Left lung (tissue), 14 donors: ENCODE measurements around the gene DTNB. TPM values are rescaled to one million over a fixed set of nuclear protein-coding genes. Genes with fewer than 3 reads are reported as not detected.

ENCODE experiments used
- ATAC-seq: fragments of 200-7000 bp; cut with Tn5 transposase; one replicate; pipeline ENCODE4 v1.9.1; 2020; ENCODE audit warnings: moderate library complexity
- DNase-seq, 4 donors: peaks; one replicate each; pipeline ENCODE4 v3.0.0-alpha.2; 2013 to 2020
- H3K27ac ChIP-seq, 2 donors: fragments of 200-600 bp; sonication (generic) in 1 of 2; one replicate each; pipeline versions ENCODE4 v1.5.0 to v1.8.0; 2020 to 2021
- H3K27me3 ChIP-seq, 2 donors: fragments of 200-600 bp; sonication (generic) in 1 of 2; one replicate each; pipeline versions ENCODE4 v1.5.0 to v1.8.0; 2020 to 2021
- H3K36me3 ChIP-seq, 2 donors: fragments of 200-600 bp; sonication (generic) in 1 of 2; one replicate each; pipeline versions ENCODE4 v1.5.0 to v1.8.0; 2020 to 2021
- H3K4me1 ChIP-seq, 2 donors: fragments of 200-600 bp; one replicate each; pipeline ENCODE4 v1.8.0; 2021
- H3K4me3 ChIP-seq, 2 donors: fragments of 200-600 bp; sonication (generic) in 1 of 2; one replicate each; pipeline versions ENCODE4 v1.5.0 to v1.8.0; 2020 to 2021; ENCODE audit warnings: mild to moderate bottlenecking in 1 of 2
- H3K9me3 ChIP-seq, 2 donors: fragments of 200-600 bp; sonication (generic) in 1 of 2; one replicate each; pipeline versions ENCODE4 v1.5.0 to v1.8.0; 2020 to 2021
- intact Hi-C, 2 donors: fragments of 100-400 bp; cut with DNase I; formaldehyde crosslinking; loops; one replicate each; pipeline versions ENCODE4 v1.11.2 to v1.14.2; 2022
- long read RNA-seq, 12 donors: library from polyadenylated mRNA in 2 of 12; unstranded in 2 of 12; transcript quantifications; one replicate each; pipeline ENCODE4 v2.0.0 and lab custom pipeline, GENCODE V29; 2019 to 2026
- polyA plus RNA-seq, 6 donors: library from polyadenylated mRNA; unstranded; fragments of 120-200 nt; gene quantifications; one replicate each; pipeline ENCODE4 v1.2.1, GENCODE V29; 2013; ENCODE audit not compliant: insufficient read length in 6 of 6
- total RNA-seq, 2 donors: library from RNA; stranded (reverse); fragmentation: NEBNext Ultra II Directional; extraction: Animal tissue kit (Norgen Biotek cat#: 25700); gene quantifications; one replicate each; pipeline ENCODE4 v1.2.1, GENCODE V29; 2021
- TF ChIP-seq, protein P1 (sequence below), 2 donors: fragments of 200-600 bp; sonication (generic) in 1 of 2; IDR thresholded peaks; one replicate each; pipeline versions ENCODE4 v1.5.0 to v1.8.0; 2021; ENCODE audit warnings: antibody characterized with exemption in 2 of 2
- donor health status: DM: no; HTN: yes; CAD: no.
- donor health status: DM: no; HTN: no; CAD: no.

DTNB gene
- total RNA-seq (10 to 100 TPM; 17.6 to 25.6 TPM), polyA plus RNA-seq (10 to 100 TPM; 27.7 to 32.5 (median 30.9) TPM)
- long read RNA-seq, donor 1, partial matches to known transcripts = 0 of 1 reads
- long read RNA-seq, donor 1, other reads (novel, unspliced or antisense) = 0 of 1 reads
- long read RNA-seq, donor 2, partial matches to known transcripts = 0 of 2 reads
- long read RNA-seq, donor 2, other reads (novel, unspliced or antisense) = 0 of 2 reads
- long read RNA-seq, donor 3, partial matches to known transcripts = 0 of 2 reads
- long read RNA-seq, donor 3, other reads (novel, unspliced or antisense) = 0 of 2 reads
- long read RNA-seq, donor 4, partial matches to known transcripts = 4 of 14 reads
- long read RNA-seq, donor 4, other reads (novel, unspliced or antisense) = 9 of 14 reads
- long read RNA-seq, donor 5, partial matches to known transcripts = 0 of 3 reads
- long read RNA-seq, donor 5, other reads (novel, unspliced or antisense) = 0 of 3 reads
- long read RNA-seq, donor 6, partial matches to known transcripts = 5 of 5 reads
- long read RNA-seq, donor 6, other reads (novel, unspliced or antisense) = 0 of 5 reads
- long read RNA-seq, donor 7 = 0 reads
- long read RNA-seq, donor 8, partial matches to known transcripts = 0 of 2 reads
- long read RNA-seq, donor 8, other reads (novel, unspliced or antisense) = 0 of 2 reads
- long read RNA-seq, donor 9 = 0 reads
- long read RNA-seq, donor 10, partial matches to known transcripts = 4 of 10 reads
- long read RNA-seq, donor 10, other reads (novel, unspliced or antisense) = 4 of 10 reads
- long read RNA-seq, donor 11, partial matches to known transcripts = 0 of 2 reads
- long read RNA-seq, donor 11, other reads (novel, unspliced or antisense) = 0 of 2 reads
- long read RNA-seq, donor 12, partial matches to known transcripts = 0 of 2 reads
- long read RNA-seq, donor 12, other reads (novel, unspliced or antisense) = 0 of 2 reads

DNA sequence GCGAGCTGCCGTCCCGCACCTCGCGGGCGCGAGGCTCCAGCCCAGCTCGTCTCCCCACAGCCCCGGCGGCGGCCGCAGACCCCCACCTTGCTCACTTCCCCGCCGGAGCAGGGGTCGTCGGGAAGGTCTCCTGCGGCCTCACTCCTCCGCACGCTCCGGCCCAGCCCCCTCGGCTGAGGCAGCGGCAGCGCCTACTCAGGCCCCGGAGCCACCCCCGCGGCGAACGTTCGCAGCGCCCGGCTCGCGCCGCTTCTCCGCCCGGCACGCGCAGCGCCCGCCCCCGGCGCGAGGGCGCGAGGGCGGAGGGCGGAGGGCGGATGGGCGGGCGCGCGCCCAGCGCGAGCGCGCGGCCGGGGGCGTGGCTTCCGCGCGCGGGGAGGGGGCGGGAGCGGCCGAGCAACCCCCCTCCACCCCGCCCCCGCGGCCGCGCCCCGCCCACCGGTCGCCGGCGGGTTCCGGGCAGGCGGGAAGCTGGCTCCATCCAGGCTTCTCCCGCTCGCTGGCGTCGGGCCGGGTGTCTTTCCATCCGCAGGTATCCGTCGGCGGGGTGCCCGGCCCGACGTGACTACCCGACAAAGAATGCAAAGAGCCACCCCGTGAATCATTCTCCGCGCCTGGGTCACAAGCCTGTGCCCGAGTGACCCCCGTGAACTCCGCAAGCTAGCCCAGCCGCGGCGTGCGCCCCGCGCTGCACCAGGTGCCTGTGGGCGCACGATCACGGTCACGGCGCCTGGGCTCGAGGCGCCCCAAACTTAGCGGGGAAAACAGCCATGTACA is at the start of gene DTNB:
Gene DTNB (minus strand): TSS at position 278 of the 777 bp plus-strand sequence. CDS start 20,917 bp downstream, outside the sequence.
- H3K9me3 ChIP-seq = no peaks in the 10 kb centered on the region
- peak within 1 kb of the TSS; percentile 72 for H3K4me3 ChIP-seq
- intact Hi-C loops = no loop called here
- H3K4me1 ChIP-seq = peaks cover 10 to 27% of the 10 kb centered on the region in 2 donors
- no peaks in the 10 kb centered on the region for H3K36me3 ChIP-seq
- ATAC-seq = peak; percentile 87
- TF ChIP-seq, protein P1, sequence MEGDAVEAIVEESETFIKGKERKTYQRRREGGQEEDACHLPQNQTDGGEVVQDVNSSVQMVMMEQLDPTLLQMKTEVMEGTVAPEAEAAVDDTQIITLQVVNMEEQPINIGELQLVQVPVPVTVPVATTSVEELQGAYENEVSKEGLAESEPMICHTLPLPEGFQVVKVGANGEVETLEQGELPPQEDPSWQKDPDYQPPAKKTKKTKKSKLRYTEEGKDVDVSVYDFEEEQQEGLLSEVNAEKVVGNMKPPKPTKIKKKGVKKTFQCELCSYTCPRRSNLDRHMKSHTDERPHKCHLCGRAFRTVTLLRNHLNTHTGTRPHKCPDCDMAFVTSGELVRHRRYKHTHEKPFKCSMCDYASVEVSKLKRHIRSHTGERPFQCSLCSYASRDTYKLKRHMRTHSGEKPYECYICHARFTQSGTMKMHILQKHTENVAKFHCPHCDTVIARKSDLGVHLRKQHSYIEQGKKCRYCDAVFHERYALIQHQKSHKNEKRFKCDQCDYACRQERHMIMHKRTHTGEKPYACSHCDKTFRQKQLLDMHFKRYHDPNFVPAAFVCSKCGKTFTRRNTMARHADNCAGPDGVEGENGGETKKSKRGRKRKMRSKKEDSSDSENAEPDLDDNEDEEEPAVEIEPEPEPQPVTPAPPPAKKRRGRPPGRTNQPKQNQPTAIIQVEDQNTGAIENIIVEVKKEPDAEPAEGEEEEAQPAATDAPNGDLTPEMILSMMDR (IDR thresholded peaks at IDR 0.05) = no peak
- DNase-seq = peak; percentile 73 to 95 (median 79)
- H3K27me3 ChIP-seq = no peaks in the 10 kb centered on the region
- H3K27ac ChIP-seq = peak within 1 kb of the TSS; percentile 81 to 86

DNA sequence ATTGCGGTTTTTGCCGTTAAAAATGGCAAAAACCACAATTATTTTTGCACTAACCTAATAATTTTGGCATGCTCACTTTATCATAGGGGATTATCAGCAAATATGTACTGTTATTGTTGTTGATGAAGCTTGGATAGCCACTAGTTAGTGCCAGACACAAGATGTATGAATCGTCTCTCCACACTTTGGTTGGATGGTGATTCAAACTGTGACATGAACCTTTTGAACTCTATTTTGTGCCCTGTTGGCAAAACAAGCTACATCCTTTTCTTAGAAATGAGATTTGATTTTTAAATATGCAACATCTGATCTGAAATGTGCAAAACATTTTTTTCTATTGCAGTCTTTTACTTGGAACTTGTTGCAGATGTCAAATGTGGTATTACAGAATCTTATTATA is 48.8 kb upstream of the DTNB start:
- no peak for ATAC-seq
- no peak overlapping the region for H3K27ac ChIP-seq
- no peak overlapping the region for H3K4me3 ChIP-seq
- H3K4me1 ChIP-seq = no peaks in the 10 kb centered on the region
- TF ChIP-seq, protein P1 (IDR thresholded peaks at IDR 0.05) = no peak
- no peaks in the 10 kb centered on the region for H3K9me3 ChIP-seq
- H3K27me3 ChIP-seq = no peaks in the 10 kb centered on the region
- intact Hi-C loops = no loop called here
- no peak for DNase-seq
- H3K36me3 ChIP-seq = no peaks in the 10 kb centered on the region

DNA sequence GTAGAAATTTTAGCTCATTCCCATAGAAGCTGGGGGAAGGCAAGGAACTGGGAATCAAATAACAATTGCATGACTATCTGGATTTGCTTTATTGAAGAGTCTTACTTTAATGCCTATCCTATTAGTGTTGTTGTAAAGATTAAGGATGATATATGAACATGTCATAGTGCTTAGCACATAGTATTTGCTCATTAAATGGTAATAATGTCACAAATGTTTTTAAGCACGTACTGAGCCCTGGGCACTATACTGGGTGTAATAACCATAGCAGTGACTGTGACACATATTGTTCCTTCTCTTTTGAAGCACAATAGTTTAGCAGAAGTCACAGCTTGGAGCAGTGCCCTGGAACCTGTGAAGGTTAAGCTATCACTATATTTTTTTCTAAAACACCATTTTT is 47.2 kb upstream of the DTNB start:
- intact Hi-C loops = no loop called here

DNA sequence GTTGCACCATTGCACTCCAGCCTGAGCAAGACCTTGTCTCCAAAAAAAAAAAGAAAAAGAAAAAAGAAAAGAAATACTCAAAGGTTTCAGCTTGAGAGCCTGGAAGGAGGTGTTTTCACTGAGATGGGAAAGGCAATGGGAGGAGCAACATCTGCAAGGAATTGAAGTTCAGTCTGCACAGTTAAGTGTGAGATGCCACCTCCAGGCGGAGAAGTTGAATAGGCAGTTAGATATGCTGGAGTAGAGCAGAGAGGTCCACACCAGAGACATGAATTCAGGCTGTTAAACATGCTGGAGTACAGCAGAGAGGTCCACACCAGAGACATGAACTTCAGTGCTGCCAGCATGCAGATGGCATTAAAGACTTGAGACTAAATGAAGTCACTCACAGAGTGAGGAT is 41.4 kb upstream of the DTNB start:
- no peak overlapping the region for H3K27ac ChIP-seq

More for the DNA sequence above, 47.2 kb upstream of the DTNB start:
- no peak for DNase-seq
- Histone ChIP-seq H3K4me1 (no peaks in the 10 kb centered on the region), H3K4me3 (no peak overlapping the region), H3K9me3 (no peaks in the 10 kb centered on the region), H3K27me3 (no peaks in the 10 kb centered on the region), H3K27ac (no peak overlapping the region), H3K36me3 (no peaks in the 10 kb centered on the region)
- no peak for ATAC-seq
- TF ChIP-seq, protein P1 (IDR thresholded peaks at IDR 0.05) = no peak

More for the DNA sequence above, 41.4 kb upstream of the DTNB start:
- ATAC-seq = no peak
- Histone ChIP-seq H3K4me1 (peaks cover 0 to 3% of the 10 kb centered on the region in 2 donors), H3K27me3 (peaks cover 0 to 5% of the 10 kb centered on the region in 2 donors), H3K36me3 (no peaks in the 10 kb centered on the region), H3K4me3 (no peak overlapping the region), H3K9me3 (no peaks in the 10 kb centered on the region)
- DNase-seq = no peak
- TF ChIP-seq, protein P1 (IDR thresholded peaks at IDR 0.05) = no peak
- intact Hi-C loops = no loop called here
